Sciatic nerve (tissue), 2 donors: Measurements from ENCODE around the gene BEND3. TPM values are rescaled to one million over a fixed set of nuclear protein-coding genes. Genes with fewer than 3 reads are reported as not detected.
"Not testable (repeated sequence)": the region's sequence is repeated elsewhere in the genome, so short reads cannot be mapped to it uniquely, and the experiment has no call there.

Source experiments
- ATAC-seq: fragments of 200-7000 bp; cut with Tn5 transposase; one replicate; pipeline ENCODE4 v1.9.1; 2020; ENCODE audit warnings: mild to moderate bottlenecking, moderate library complexity
- DNase-seq: peaks from one replicate; pipeline ENCODE4 v3.0.0-alpha.2; 2020; ENCODE audit warnings: low spot score
- intact Hi-C: fragments of 100-400 bp; cut with DNase I; formaldehyde crosslinking; loops from one replicate; pipeline ENCODE4 v1.14.2; 2022
- total RNA-seq: library from RNA; stranded (reverse); fragmentation: NEBNext Ultra II Directional; extraction: Animal tissue kit (Norgen Biotek cat#: 25700); gene quantifications from one replicate; pipeline ENCODE4 v1.2.1, GENCODE V29; 2021
- donor health status: DM: no; HTN: no; CAD: no.
- donor health status: DM: no; HTN: no; CAD: no.

BEND3 gene
- total RNA-seq, 1 donor from 2014 or later, result 2.4 TPM

GRCh38 chr6:107062691-107063090, 52.6 kb downstream of the BEND3 start:
- ATAC-seq, result no peak
- no peak for DNase-seq
- intact Hi-C loops, result no loop called here

- intact Hi-C loops, result no loop called here
- DNase-seq, result no peak
- no peak for ATAC-seq
These were observed 53.9 kb downstream of the BEND3 start for GRCh38 chr6:107061125-107062020.

GRCh38 chr6:107060704-107061103, 54.6 kb downstream of the BEND3 start:
- no peak for ATAC-seq
- intact Hi-C loops, result no loop called here

GRCh38 chr6:107059606-107060005, 55.7 kb downstream of the BEND3 start:
- ATAC-seq, result no peak
- intact Hi-C loops, result no loop called here
- no peak for DNase-seq

More at GRCh38 chr6:107060704-107061103, 54.6 kb downstream of the BEND3 start:
- no peak for DNase-seq

GRCh38 chr6:107057679-107058078, 57.6 kb downstream of the BEND3 start:
- ATAC-seq, result no peak
- intact Hi-C loops, result no loop called here
- DNase-seq, result no peak

- DNase-seq, result no peak
- no peak for ATAC-seq
- intact Hi-C loops, result no loop called here
These were observed 58.5 kb downstream of the BEND3 start for GRCh38 chr6:107056796-107057195.

GRCh38 chr6:107047807-107048206, 67.5 kb downstream of the BEND3 start:
- no peak for ATAC-seq

GRCh38 chr6:107045826-107046675, 69.3 kb downstream of the BEND3 start:
- intact Hi-C loops, result no loop called here
- ATAC-seq (peak; percentile 77), DNase-seq (no peak)

More at GRCh38 chr6:107047807-107048206, 67.5 kb downstream of the BEND3 start:
- DNase-seq, result no peak
- intact Hi-C loops, result no loop called here

GRCh38 chr6:107033126-107033525, 82.2 kb downstream of the BEND3 start:
- no peak for ATAC-seq
- no peak for DNase-seq
- intact Hi-C loops, result loop anchor here (10.0 kb wide), 1 partner anchor 82 kb away; the partner anchor contains the start of gene BEND3

- no peak for DNase-seq
- ATAC-seq, result no peak
- intact Hi-C loops, result loop anchor here (10.0 kb wide), 1 partner anchor 83 kb away; the partner anchor contains the start of gene BEND3
These were observed 83.3 kb downstream of the BEND3 start for GRCh38 chr6:107032051-107032450.

GRCh38 chr6:107030151-107030550, 85.2 kb downstream of the BEND3 start:
- no peak for ATAC-seq
- intact Hi-C loops, result loop anchor here (10.0 kb wide), 1 partner anchor 85 kb away; the partner anchor contains the start of gene BEND3
- DNase-seq, result no peak

GRCh38 chr6:107026965-107027364, 88.3 kb downstream of the BEND3 start:
- DNase-seq, result no peak
- intact Hi-C loops, result no loop called here
- no peak for ATAC-seq

- DNase-seq (no peak), ATAC-seq (no peak)
- intact Hi-C loops, result no loop called here
These were observed 93.7 kb downstream of the BEND3 start for GRCh38 chr6:107021446-107022185.

- intact Hi-C loops, result no loop called here
- no peak for ATAC-seq
- no peak for DNase-seq
These were observed 95.1 kb downstream of the BEND3 start for GRCh38 chr6:107020239-107020638.

- intact Hi-C loops, result not testable (repeated sequence)
These were observed 95.7 kb downstream of the BEND3 start for GRCh38 chr6:107019628-107020027.

GRCh38 chr6:107019047-107019446, 96.3 kb downstream of the BEND3 start:
- DNase-seq, result no peak
- intact Hi-C loops, result no loop called here
- ATAC-seq, result no peak

More at GRCh38 chr6:107019628-107020027, 95.7 kb downstream of the BEND3 start:
- ATAC-seq, DNase-seq: not testable (repeated sequence)
